Heart left ventricle (tissue), 13 donors: Measurements from ENCODE around the gene ROBO1.

Experiments
- POLR2A ChIP-seq, 2 donors: fragments of 450-650 bp; IDR thresholded peaks; one replicate each; pipeline ENCODE4 v1.6.1; 2017; ENCODE audit warnings: antibody characterized with exemption in 2 of 2, mild to moderate bottlenecking in 2 of 2, moderate library complexity in 2 of 2
- TF ChIP-seq, protein P1 (sequence below), 12 donors: fragments of 200-600 bp; sonication (generic) in 4 of 12; IDR thresholded peaks; one replicate each; pipeline versions ENCODE4 v1.5.0 to v1.8.0; 2018 to 2022; ENCODE audit warnings: antibody characterized with exemption in 12 of 12, mild to moderate bottlenecking in 5 of 12
- donor health status: ischemic (EF 13 %, LVEDD 7.1; RV severe dilation, severe dysfunction).
- donor health status: DM: no; HTN: yes; CAD: no.
- donor health status: DM: no; HTN: no; CAD: no.
- donor health status: ischemic (EF 25% LVEDD 6.9; RV normal size, moderate dysfunction).
- donor health status: ischemic (EF 25% LVEDD 5.7; RV mildly dilated, moderate dysfunction).
- donor health status: ischemic (EF 35%, LVEDD 5.7; RV mildly dilated, moderate dysfunction).
- donor health status: nonischemic (EF 11% LVEDD 7.7; RV severe dilation, severe dysfunction).
- donor health status: DM: yes; HTN: yes; CAD: no.
- donor health status: PGD.
- donor health status: ischemic (EF 29% LVEDD 5.4; RV normal size, mild dysfunction).
- donor health status: nonischemic (EF 23%, LVEDD 6.1; RV moderate dilation, normal function).

GRCh38 chr3:78737988-78738387, 1029.8 kb downstream of the ROBO1 start:
- no peak for TF ChIP-seq POLR2A (IDR thresholded peaks at IDR 0.05)
- TF ChIP-seq, protein P1, sequence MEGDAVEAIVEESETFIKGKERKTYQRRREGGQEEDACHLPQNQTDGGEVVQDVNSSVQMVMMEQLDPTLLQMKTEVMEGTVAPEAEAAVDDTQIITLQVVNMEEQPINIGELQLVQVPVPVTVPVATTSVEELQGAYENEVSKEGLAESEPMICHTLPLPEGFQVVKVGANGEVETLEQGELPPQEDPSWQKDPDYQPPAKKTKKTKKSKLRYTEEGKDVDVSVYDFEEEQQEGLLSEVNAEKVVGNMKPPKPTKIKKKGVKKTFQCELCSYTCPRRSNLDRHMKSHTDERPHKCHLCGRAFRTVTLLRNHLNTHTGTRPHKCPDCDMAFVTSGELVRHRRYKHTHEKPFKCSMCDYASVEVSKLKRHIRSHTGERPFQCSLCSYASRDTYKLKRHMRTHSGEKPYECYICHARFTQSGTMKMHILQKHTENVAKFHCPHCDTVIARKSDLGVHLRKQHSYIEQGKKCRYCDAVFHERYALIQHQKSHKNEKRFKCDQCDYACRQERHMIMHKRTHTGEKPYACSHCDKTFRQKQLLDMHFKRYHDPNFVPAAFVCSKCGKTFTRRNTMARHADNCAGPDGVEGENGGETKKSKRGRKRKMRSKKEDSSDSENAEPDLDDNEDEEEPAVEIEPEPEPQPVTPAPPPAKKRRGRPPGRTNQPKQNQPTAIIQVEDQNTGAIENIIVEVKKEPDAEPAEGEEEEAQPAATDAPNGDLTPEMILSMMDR (IDR thresholded peaks at IDR 0.05) = no peak
